SK-N-SH (cell line): ENCODE measurements around the gene C2orf92.

ENCODE experiments used
- EZH2phosphoT487 ChIP-seq: fragments of 200-600 bp; sonication (generic); IDR thresholded peaks from 2 replicates; pipeline ENCODE4 v1.6.1; 2017; ENCODE audit warnings: low read depth, mixed run types, mild to moderate bottlenecking, antibody characterized with exemption, moderate library complexity, borderline replicate concordance
- FOXJ3 ChIP-seq: sonication (generic); formaldehyde crosslinking; IDR thresholded peaks from 2 replicates; pipeline ENCODE4 v1.5.1; 2020; ENCODE audit warnings: mild to moderate bottlenecking, missing genetic modification reagents
- FOXM1 ChIP-seq: IDR thresholded peaks from 2 replicates; pipeline ENCODE4 v1.4.0; 2012; ENCODE audit warnings: low read depth, mild to moderate bottlenecking
- GABPA ChIP-seq: IDR thresholded peaks from 2 replicates; pipeline ENCODE4 v1.4.0; 2012; ENCODE audit warnings: low read depth, mild to moderate bottlenecking
- JUND ChIP-seq: IDR thresholded peaks from 2 replicates; pipeline ENCODE4 v1.4.0; 2012
- MXI1 ChIP-seq: IDR thresholded peaks from 2 replicates; pipeline ENCODE4 v1.6.1; 2012; ENCODE audit warnings: mild to moderate bottlenecking, low read depth, low read length, improper control_type of control experiment
- RAD21 ChIP-seq: IDR thresholded peaks from 2 replicates; pipeline ENCODE4 v1.6.1; 2012; ENCODE audit warnings: mild to moderate bottlenecking, low read length
- RFX5 ChIP-seq: IDR thresholded peaks from 2 replicates; pipeline ENCODE4 v1.6.1; 2012; ENCODE audit warnings: mild to moderate bottlenecking, improper control_type of control experiment, low read length
- TCF12 ChIP-seq: IDR thresholded peaks from 2 replicates; pipeline ENCODE4 v1.4.0; 2012
- TEAD4 ChIP-seq: IDR thresholded peaks from 2 replicates; pipeline ENCODE4 v1.4.0; 2012; ENCODE audit warnings: mild to moderate bottlenecking, borderline replicate concordance; ENCODE audit not compliant: insufficient read depth
- YY1 ChIP-seq: IDR thresholded peaks from 2 replicates; pipeline ENCODE4 v1.4.0; 2012; ENCODE audit warnings: low read depth, mild to moderate bottlenecking
- TF ChIP-seq, protein P1 (sequence below): IDR thresholded peaks from 2 replicates; pipeline ENCODE4 v1.4.0; 2012; ENCODE audit warnings: low read depth
- TF ChIP-seq, protein P2 (sequence below): fragments of 200-600 bp; sonication (generic); IDR thresholded peaks from 2 replicates; pipeline ENCODE4 v1.6.1; 2017; ENCODE audit warnings: antibody characterized with exemption, mild to moderate bottlenecking, moderate library complexity

DNA sequence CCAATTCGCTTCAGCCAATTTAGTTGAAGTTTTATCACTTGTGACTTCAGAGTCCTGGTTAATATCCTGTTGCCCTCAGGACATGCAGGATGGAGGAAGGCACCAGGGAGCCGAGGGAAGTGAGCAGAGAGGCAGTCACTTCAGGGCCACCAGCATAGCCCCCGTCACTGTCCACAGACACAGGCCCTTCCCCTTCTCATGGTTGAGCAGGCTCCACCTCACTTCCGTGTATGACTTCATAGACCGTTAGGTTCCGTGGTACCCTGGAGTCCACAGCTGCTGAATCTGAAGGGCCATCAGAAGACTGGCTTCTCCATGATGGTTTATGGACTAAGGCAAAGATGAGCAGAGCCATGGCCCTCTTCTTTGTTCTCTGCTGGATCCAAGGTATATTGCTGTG lies at the start of gene C2orf92:
- TF ChIP-seq EZH2phosphoT487: no peak
- no peak for TF ChIP-seq TCF12
- TF ChIP-seq, protein P1, sequence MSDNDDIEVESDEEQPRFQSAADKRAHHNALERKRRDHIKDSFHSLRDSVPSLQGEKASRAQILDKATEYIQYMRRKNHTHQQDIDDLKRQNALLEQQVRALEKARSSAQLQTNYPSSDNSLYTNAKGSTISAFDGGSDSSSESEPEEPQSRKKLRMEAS: no peak
- TF ChIP-seq, protein P2, sequence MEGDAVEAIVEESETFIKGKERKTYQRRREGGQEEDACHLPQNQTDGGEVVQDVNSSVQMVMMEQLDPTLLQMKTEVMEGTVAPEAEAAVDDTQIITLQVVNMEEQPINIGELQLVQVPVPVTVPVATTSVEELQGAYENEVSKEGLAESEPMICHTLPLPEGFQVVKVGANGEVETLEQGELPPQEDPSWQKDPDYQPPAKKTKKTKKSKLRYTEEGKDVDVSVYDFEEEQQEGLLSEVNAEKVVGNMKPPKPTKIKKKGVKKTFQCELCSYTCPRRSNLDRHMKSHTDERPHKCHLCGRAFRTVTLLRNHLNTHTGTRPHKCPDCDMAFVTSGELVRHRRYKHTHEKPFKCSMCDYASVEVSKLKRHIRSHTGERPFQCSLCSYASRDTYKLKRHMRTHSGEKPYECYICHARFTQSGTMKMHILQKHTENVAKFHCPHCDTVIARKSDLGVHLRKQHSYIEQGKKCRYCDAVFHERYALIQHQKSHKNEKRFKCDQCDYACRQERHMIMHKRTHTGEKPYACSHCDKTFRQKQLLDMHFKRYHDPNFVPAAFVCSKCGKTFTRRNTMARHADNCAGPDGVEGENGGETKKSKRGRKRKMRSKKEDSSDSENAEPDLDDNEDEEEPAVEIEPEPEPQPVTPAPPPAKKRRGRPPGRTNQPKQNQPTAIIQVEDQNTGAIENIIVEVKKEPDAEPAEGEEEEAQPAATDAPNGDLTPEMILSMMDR: no peak
- no peak for TF ChIP-seq RAD21
- no peak for TF ChIP-seq FOXJ3 (CRISPR knock-in tag)
- no peak for TF ChIP-seq TEAD4
- TF ChIP-seq FOXM1: no peak
- TF ChIP-seq YY1: no peak
- no peak for TF ChIP-seq JUND
- no peak for TF ChIP-seq MXI1
- no peak for TF ChIP-seq RFX5
- TF ChIP-seq GABPA: no peak
